ENCODE data around the gene ANKRD6.

DNA sequence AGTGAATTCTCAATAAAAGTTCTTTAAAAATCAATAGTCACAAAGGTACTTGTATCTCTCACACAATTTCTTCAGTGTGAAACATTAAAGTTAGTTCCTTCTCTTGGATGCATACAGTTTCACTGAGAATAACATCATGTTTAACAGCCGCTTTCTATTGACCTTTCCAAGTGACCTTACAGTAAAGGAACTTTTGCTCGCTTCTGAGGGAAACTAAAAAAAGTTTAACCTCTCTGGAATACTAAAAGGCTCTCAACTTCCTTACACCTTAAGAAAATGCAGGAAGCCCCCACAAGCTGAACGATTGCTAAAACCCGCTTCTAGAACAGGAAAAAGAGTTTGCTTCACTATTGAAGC is 22.2 kb upstream of the ANKRD6 start:
- TF ChIP-seq NRF1 (IDR thresholded peaks at IDR 0.05; ENCODE audit: low read depth, low read length), result no peak
- no peak for TF ChIP-seq EP300 (IDR thresholded peaks at IDR 0.05; ENCODE audit: borderline replicate concordance in 1 of 2, low read depth in 1 of 2, low read length in 1 of 2)
- no peak for TF ChIP-seq RFX5 (IDR thresholded peaks at IDR 0.05; ENCODE audit: low read length)
- TF ChIP-seq, protein P1, sequence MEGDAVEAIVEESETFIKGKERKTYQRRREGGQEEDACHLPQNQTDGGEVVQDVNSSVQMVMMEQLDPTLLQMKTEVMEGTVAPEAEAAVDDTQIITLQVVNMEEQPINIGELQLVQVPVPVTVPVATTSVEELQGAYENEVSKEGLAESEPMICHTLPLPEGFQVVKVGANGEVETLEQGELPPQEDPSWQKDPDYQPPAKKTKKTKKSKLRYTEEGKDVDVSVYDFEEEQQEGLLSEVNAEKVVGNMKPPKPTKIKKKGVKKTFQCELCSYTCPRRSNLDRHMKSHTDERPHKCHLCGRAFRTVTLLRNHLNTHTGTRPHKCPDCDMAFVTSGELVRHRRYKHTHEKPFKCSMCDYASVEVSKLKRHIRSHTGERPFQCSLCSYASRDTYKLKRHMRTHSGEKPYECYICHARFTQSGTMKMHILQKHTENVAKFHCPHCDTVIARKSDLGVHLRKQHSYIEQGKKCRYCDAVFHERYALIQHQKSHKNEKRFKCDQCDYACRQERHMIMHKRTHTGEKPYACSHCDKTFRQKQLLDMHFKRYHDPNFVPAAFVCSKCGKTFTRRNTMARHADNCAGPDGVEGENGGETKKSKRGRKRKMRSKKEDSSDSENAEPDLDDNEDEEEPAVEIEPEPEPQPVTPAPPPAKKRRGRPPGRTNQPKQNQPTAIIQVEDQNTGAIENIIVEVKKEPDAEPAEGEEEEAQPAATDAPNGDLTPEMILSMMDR (IDR thresholded peaks at IDR 0.05), result no peak
- TF ChIP-seq, protein P2, sequence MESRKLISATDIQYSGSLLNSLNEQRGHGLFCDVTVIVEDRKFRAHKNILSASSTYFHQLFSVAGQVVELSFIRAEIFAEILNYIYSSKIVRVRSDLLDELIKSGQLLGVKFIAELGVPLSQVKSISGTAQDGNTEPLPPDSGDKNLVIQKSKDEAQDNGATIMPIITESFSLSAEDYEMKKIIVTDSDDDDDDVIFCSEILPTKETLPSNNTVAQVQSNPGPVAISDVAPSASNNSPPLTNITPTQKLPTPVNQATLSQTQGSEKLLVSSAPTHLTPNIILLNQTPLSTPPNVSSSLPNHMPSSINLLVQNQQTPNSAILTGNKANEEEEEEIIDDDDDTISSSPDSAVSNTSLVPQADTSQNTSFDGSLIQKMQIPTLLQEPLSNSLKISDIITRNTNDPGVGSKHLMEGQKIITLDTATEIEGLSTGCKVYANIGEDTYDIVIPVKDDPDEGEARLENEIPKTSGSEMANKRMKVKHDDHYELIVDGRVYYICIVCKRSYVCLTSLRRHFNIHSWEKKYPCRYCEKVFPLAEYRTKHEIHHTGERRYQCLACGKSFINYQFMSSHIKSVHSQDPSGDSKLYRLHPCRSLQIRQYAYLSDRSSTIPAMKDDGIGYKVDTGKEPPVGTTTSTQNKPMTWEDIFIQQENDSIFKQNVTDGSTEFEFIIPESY (IDR thresholded peaks at IDR 0.05; ENCODE audit: borderline replicate concordance, low read depth), result no peak
- no peak for TF ChIP-seq POLR2AphosphoS5 (IDR thresholded peaks at IDR 0.05; ENCODE audit: low read depth, low read length)
- no peak for TF ChIP-seq TAF1 (IDR thresholded peaks at IDR 0.05; ENCODE audit: borderline replicate concordance, low read depth, low read length)
- no peak for TF ChIP-seq SMC3 (IDR thresholded peaks at IDR 0.05; ENCODE audit: low read depth, low read length)
- TF ChIP-seq, protein P3, sequence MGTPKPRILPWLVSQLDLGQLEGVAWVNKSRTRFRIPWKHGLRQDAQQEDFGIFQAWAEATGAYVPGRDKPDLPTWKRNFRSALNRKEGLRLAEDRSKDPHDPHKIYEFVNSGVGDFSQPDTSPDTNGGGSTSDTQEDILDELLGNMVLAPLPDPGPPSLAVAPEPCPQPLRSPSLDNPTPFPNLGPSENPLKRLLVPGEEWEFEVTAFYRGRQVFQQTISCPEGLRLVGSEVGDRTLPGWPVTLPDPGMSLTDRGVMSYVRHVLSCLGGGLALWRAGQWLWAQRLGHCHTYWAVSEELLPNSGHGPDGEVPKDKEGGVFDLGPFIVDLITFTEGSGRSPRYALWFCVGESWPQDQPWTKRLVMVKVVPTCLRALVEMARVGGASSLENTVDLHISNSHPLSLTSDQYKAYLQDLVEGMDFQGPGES (IDR thresholded peaks at IDR 0.05; ENCODE audit: low read depth, low read length), result no peak
- TF ChIP-seq, protein P4, sequence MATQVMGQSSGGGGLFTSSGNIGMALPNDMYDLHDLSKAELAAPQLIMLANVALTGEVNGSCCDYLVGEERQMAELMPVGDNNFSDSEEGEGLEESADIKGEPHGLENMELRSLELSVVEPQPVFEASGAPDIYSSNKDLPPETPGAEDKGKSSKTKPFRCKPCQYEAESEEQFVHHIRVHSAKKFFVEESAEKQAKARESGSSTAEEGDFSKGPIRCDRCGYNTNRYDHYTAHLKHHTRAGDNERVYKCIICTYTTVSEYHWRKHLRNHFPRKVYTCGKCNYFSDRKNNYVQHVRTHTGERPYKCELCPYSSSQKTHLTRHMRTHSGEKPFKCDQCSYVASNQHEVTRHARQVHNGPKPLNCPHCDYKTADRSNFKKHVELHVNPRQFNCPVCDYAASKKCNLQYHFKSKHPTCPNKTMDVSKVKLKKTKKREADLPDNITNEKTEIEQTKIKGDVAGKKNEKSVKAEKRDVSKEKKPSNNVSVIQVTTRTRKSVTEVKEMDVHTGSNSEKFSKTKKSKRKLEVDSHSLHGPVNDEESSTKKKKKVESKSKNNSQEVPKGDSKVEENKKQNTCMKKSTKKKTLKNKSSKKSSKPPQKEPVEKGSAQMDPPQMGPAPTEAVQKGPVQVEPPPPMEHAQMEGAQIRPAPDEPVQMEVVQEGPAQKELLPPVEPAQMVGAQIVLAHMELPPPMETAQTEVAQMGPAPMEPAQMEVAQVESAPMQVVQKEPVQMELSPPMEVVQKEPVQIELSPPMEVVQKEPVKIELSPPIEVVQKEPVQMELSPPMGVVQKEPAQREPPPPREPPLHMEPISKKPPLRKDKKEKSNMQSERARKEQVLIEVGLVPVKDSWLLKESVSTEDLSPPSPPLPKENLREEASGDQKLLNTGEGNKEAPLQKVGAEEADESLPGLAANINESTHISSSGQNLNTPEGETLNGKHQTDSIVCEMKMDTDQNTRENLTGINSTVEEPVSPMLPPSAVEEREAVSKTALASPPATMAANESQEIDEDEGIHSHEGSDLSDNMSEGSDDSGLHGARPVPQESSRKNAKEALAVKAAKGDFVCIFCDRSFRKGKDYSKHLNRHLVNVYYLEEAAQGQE (IDR thresholded peaks at IDR 0.05; ENCODE audit: low read depth, low read length), result no peak
- no peak for TF ChIP-seq NFIC (IDR thresholded peaks at IDR 0.05; ENCODE audit: borderline replicate concordance)
- no peak for TF ChIP-seq RAD21 (IDR thresholded peaks at IDR 0.05; ENCODE audit: low read length)
